Astrocyte (in vitro differentiated cells and primary cell): ENCODE data around the gene ANKRD40CL. TPM values are rescaled to one million over a fixed set of nuclear protein-coding genes. Genes with fewer than 3 reads are reported as not detected.
"Not testable (repeated sequence)": the region's sequence is repeated elsewhere in the genome, so short reads cannot be mapped to it uniquely, and the experiment has no call there.

Source experiments
- DNase-seq: peaks from one replicate; pipeline ENCODE4 v3.0.0-alpha.2; 2010; ENCODE audit warnings: low read depth
- FAIRE-seq: peaks from 2 replicates; lab custom pipeline; 2011; peaks lifted over from hg19 to GRCh38; lab: Jason Lieb, UNC
- H2AFZ ChIP-seq: 2 replicates; pipeline ENCODE4 v1.6.0; 2012; ENCODE audit warnings: low read depth, low read length, inconsistent platforms
- H3K27ac ChIP-seq: 2 replicates; pipeline ENCODE4 v1.5.1; 2011; ENCODE audit warnings: low read depth, low read length, inconsistent platforms
- H3K27me3 ChIP-seq: 2 replicates; pipeline ENCODE4 v1.6.0; 2011; ENCODE audit warnings: low read length, inconsistent platforms; ENCODE audit not compliant: insufficient read depth
- H3K36me3 ChIP-seq: 2 replicates; pipeline ENCODE4 v1.5.1; 2011; ENCODE audit warnings: low read length, inconsistent platforms; ENCODE audit not compliant: insufficient read depth
- H3K4me1 ChIP-seq: 2 replicates; pipeline ENCODE4 v1.5.1; 2011; ENCODE audit warnings: low read length, inconsistent platforms; ENCODE audit not compliant: insufficient read depth
- H3K4me2 ChIP-seq: 2 replicates; pipeline ENCODE4 v1.6.0; 2012; ENCODE audit warnings: low read length, inconsistent platforms
- H3K4me3 ChIP-seq: 2 replicates; pipeline ENCODE4 v1.5.1; 2011; ENCODE audit warnings: low read depth, mild to moderate bottlenecking, low read length, inconsistent platforms; ENCODE audit not compliant: insufficient read depth
- H3K79me2 ChIP-seq: 2 replicates; pipeline ENCODE4 v1.6.0; 2012; ENCODE audit warnings: mild to moderate bottlenecking, low read length, inconsistent platforms; ENCODE audit not compliant: insufficient read depth
- H3K9ac ChIP-seq: 2 replicates; pipeline ENCODE4 v1.6.0; 2012; ENCODE audit warnings: mild to moderate bottlenecking, low read length, inconsistent platforms
- H3K9me3 ChIP-seq: 2 replicates; pipeline ENCODE4 v1.5.1; 2012; ENCODE audit warnings: low read depth, mild to moderate bottlenecking, low read length, inconsistent platforms; ENCODE audit not compliant: insufficient read depth
- H4K20me1 ChIP-seq: 2 replicates; pipeline ENCODE4 v1.6.0; 2012; ENCODE audit warnings: low read length, inconsistent platforms; ENCODE audit not compliant: insufficient read depth
- H3K27ac Mint-ChIP-seq: one replicate; pipeline ENCODE4 v1.8.0; 2021; ENCODE audit warnings: mild to moderate bottlenecking, mixed read lengths; ENCODE audit not compliant: unreplicated experiment
- H3K27me3 Mint-ChIP-seq: one replicate; pipeline ENCODE4 v1.8.0; 2021; ENCODE audit warnings: low read depth, mixed read lengths; ENCODE audit not compliant: unreplicated experiment
- H3K36me3 Mint-ChIP-seq: one replicate; pipeline ENCODE4 v1.8.0; 2021; ENCODE audit warnings: low read depth, mixed read lengths; ENCODE audit not compliant: unreplicated experiment
- H3K4me1 Mint-ChIP-seq: one replicate; pipeline ENCODE4 v1.8.0; 2021; ENCODE audit warnings: low read depth, mixed read lengths; ENCODE audit not compliant: unreplicated experiment
- H3K4me3 Mint-ChIP-seq: one replicate; pipeline ENCODE4 v1.8.0; 2021; ENCODE audit warnings: mild to moderate bottlenecking, moderate library complexity, mixed read lengths; ENCODE audit not compliant: unreplicated experiment
- H3K9me3 Mint-ChIP-seq: one replicate; pipeline ENCODE4 v1.8.0; 2021; ENCODE audit warnings: mild to moderate bottlenecking, mixed read lengths; ENCODE audit not compliant: unreplicated experiment
- CTCF ChIP-seq: IDR thresholded peaks from 2 replicates; pipeline ENCODE4 v1.5.1; 2011; ENCODE audit warnings: low read depth, mild to moderate bottlenecking, inconsistent platforms, low read length, moderate library complexity; ENCODE audit not compliant: insufficient read depth
- EZH2 ChIP-seq: IDR thresholded peaks from 2 replicates; pipeline ENCODE4 v1.6.1; 2012; ENCODE audit warnings: mild to moderate bottlenecking, low read length, inconsistent platforms; ENCODE audit not compliant: insufficient read depth
- total RNA-seq: library from RNA; stranded (reverse); gene quantifications from 2 replicates; pipeline ENCODE4 v1.2.1, GENCODE V29; 2021

ANKRD40CL gene
- total RNA-seq, 1 donor from 2014 or later: not detected

DNA sequence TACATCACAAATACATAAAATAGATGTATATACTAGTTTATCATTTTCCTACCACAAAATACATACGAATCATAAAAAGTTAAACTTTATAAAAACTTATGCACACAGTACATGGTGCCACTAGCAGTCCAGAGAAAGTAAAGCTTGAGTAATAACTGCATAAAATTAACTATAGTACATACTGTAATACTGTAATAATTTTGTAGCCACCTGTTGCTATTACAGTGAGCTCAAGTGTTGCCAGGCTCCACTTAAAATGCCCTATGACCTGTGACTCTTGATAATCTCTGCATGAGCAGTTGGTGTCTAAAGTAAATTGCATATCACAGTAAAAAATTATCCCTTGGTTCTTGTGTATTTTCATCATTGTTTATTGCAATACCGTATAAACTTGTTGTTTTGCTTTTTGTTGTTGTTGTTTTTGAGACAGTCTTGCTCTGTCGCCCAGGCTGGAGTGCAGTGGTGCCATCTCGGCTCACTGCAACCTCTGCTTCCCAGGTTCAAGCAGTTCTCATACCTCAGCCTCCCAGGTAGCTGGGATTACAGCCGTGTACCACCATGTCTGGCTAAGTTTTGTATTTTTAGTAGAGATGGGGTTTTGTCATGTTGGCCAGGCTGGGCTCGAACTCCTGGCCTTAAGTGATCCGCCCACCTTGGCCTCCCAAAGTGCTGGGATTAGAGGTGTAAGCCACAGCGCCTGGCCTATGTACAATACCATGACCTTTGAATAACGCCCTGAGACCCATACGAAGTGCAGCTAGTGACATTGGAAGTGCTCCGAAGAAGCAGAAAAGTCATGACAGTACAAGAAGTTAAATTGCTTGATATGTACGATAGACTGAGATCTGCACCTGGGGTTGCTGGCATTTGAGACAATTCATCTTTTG lies 41.3 kb downstream of the ANKRD40CL start:
- TF ChIP-seq CTCF: no peak
- no peak for TF ChIP-seq EZH2
- Mint-ChIP-seq H3K4me1 (peaks cover 29% of the 10 kb centered on the region), H3K27me3 (no peaks in the 10 kb centered on the region), H3K4me3 (no peak overlapping the region), H3K27ac (no peak overlapping the region), H3K9me3 (no peaks in the 10 kb centered on the region), H3K36me3 (no peaks in the 10 kb centered on the region)
- Histone ChIP-seq H3K4me1 (peaks cover 6% of the 10 kb centered on the region), H3K4me2 (no peak overlapping the region), H3K27me3 (no peaks in the 10 kb centered on the region), H3K9me3 (no peaks in the 10 kb centered on the region), H3K4me3 (no peak overlapping the region), H4K20me1 (peaks cover 98% of the 10 kb centered on the region), H3K36me3 (no peaks in the 10 kb centered on the region), H3K27ac (no peak overlapping the region), H3K79me2 (peaks cover 99% of the 10 kb centered on the region), H2AFZ (no peak overlapping the region), H3K9ac (no peak overlapping the region)
- no peak for DNase-seq
- FAIRE-seq: no peak

DNA sequence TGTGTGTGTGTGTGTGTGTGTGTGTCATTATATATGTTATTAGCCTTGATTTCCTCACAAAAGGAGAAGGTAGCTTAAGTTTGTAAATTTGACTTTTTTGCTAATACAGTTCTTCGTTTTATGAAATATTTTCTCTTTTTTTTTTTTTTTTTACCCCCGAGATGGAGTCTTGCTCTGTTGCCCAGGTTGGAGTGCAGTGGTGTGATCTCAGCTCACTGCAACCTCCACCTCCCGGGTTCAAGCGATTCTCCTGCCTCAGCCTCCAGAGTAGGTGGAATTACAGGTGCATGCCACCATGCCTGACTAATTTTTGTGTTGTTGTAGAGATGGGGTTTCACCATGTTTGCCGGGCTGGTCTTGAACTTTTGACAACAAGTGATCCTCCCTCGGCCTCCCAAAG lies 42.7 kb downstream of the ANKRD40CL start:
- H2AFZ ChIP-seq, H3K27ac Mint-ChIP-seq, FAIRE-seq, H3K4me3 ChIP-seq, H3K9me3 Mint-ChIP-seq, H3K4me2 ChIP-seq, DNase-seq, H3K36me3 Mint-ChIP-seq, H3K9me3 ChIP-seq, H3K4me1 ChIP-seq, H3K27ac ChIP-seq, H3K4me3 Mint-ChIP-seq, H3K27me3 Mint-ChIP-seq, H3K9ac ChIP-seq, H3K27me3 ChIP-seq, H3K36me3 ChIP-seq: not testable (repeated sequence)
- peaks cover 29% of the 10 kb centered on the region for H3K4me1 Mint-ChIP-seq
- peaks cover 100% of the 10 kb centered on the region for H3K79me2 ChIP-seq
- H4K20me1 ChIP-seq: peaks cover 99% of the 10 kb centered on the region

GRCh38 chr17:50722746-50723145 lies 44.6 kb downstream of the ANKRD40CL start:
- TF ChIP-seq CTCF: no peak
- no peak for TF ChIP-seq EZH2
- H2AFZ ChIP-seq: no peak overlapping the region
- Mint-ChIP-seq H3K27me3 (no peaks in the 10 kb centered on the region), H3K4me1 (peaks cover 25% of the 10 kb centered on the region), H3K36me3 (no peaks in the 10 kb centered on the region), H3K9me3 (no peaks in the 10 kb centered on the region), H3K27ac (no peak overlapping the region), H3K4me3 (peak overlapping the region; percentile 52)
- no peaks in the 10 kb centered on the region for H3K9me3 ChIP-seq
- H3K9ac ChIP-seq: no peak overlapping the region
- H3K36me3 ChIP-seq: no peaks in the 10 kb centered on the region
- peaks cover 80% of the 10 kb centered on the region for H4K20me1 ChIP-seq
- H3K4me1 ChIP-seq: peaks cover 6% of the 10 kb centered on the region
- H3K27ac ChIP-seq: no peak overlapping the region
- peak overlapping the region; percentile 32 for H3K4me2 ChIP-seq
- no peak overlapping the region for H3K4me3 ChIP-seq
- peaks cover 84% of the 10 kb centered on the region for H3K79me2 ChIP-seq
- DNase-seq (no peak), FAIRE-seq (no peak)
- no peaks in the 10 kb centered on the region for H3K27me3 ChIP-seq
